ENCODE data around the gene PPP6R3.

PPP6R3 gene

GRCh38 chr11:68506908-68507307 is 46.4 kb downstream of the PPP6R3 start:
- DNase-seq (ENCODE audit: low spot score): no peak
- TF ChIP-seq CTCF (IDR thresholded peaks at IDR 0.05; ENCODE audit: borderline replicate concordance, control extremely low read depth, extremely low read depth, insufficient read depth, missing control alignments): no peak
- in situ Hi-C loops (cut with MboI; ENCODE audit: low sequenced_read_pairs, unreplicated experiment): no loop called here

DNA sequence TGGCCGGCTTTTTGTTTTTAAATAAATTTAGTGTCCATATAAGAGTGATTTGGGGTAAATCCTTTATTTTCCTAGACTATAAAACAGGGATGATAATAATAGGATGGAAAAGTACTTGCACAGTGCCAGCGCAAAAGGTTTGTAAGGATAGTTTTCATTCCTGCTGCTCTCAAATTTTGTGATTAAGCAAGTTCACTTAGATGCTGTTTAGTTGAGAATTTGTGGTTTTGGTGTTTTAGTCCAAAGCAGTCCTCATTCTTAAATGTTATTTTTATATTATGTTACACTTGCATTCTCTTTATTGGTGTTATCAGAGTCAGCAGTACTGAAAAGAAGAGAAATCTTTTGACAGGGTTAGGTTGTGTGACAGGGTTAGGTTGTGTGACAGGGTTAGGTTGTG is 47.9 kb downstream of the PPP6R3 start:
- no peak for TF ChIP-seq CTCF (IDR thresholded peaks at IDR 0.05; ENCODE audit: borderline replicate concordance, control extremely low read depth, extremely low read depth, insufficient read depth, missing control alignments)
- DNase-seq (ENCODE audit: low spot score): no peak
- in situ Hi-C loops (cut with MboI; ENCODE audit: low sequenced_read_pairs, unreplicated experiment): no loop called here

DNA sequence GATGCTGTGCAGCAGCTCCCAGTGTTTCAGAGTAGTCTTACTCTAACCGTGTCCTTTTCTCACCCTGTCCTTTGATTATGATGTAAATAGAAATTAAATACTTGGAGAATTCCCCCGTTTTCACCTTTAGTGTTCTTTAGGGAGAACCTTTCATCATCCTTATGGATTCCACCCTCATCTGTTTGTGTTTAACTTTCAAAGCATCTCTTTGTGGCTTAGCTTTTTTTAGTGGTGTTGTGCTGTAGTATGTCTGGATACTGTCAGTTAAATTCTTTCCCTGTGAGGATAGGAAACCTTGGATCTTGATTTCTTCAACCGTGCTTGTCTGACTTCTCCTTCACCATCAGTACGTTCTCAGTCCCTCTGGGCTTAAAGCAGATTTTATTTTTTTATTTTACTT is 48.5 kb downstream of the PPP6R3 start:
- no peak for TF ChIP-seq CTCF (IDR thresholded peaks at IDR 0.05; ENCODE audit: borderline replicate concordance, control extremely low read depth, extremely low read depth, insufficient read depth, missing control alignments)
- in situ Hi-C loops (cut with MboI; ENCODE audit: low sequenced_read_pairs, unreplicated experiment): no loop called here
- no peak for DNase-seq (ENCODE audit: low spot score)

DNA sequence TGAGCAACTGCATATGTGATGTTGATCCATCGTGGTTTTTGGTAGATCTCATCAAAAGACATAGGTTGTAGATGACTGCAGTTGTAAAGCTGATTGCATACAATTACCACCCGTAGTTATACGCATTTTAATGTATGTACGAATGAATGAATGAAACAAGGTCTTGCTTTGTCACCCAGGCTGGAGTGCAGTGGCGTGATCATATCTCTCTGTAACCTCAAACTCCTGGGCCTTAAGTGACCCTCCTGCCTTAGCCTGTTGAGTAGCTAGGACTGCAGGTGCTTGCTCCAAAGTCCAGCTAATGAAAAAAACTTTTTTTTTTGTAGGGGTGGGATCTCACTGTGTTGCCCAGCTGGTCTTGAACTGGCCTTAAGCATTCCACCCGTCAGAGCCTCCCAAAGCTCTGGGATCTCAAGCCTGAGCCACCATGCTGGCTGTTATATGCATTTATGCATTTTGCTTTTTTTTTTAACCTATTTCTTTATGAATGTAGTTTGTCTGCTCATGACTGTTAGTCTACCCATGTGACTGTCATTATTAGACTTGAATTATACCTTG is 53.5 kb downstream of the PPP6R3 start:
- DNase-seq (ENCODE audit: low spot score): no peak
- in situ Hi-C loops (cut with MboI; ENCODE audit: low sequenced_read_pairs, unreplicated experiment): no loop called here
- no peak for TF ChIP-seq CTCF (IDR thresholded peaks at IDR 0.05; ENCODE audit: borderline replicate concordance, control extremely low read depth, extremely low read depth, insufficient read depth, missing control alignments)

GRCh38 chr11:68517121-68517741 is 56.7 kb downstream of the PPP6R3 start:
- DNase-seq (ENCODE audit: low spot score): no peak
- in situ Hi-C loops (cut with MboI; ENCODE audit: low sequenced_read_pairs, unreplicated experiment): no loop called here
- TF ChIP-seq CTCF (IDR thresholded peaks at IDR 0.05; ENCODE audit: borderline replicate concordance, control extremely low read depth, extremely low read depth, insufficient read depth, missing control alignments): no peak

GRCh38 chr11:68518191-68518590 is 57.6 kb downstream of the PPP6R3 start:
- TF ChIP-seq CTCF (IDR thresholded peaks at IDR 0.05; ENCODE audit: borderline replicate concordance, control extremely low read depth, extremely low read depth, insufficient read depth, missing control alignments): no peak
- in situ Hi-C loops (cut with MboI; ENCODE audit: low sequenced_read_pairs, unreplicated experiment): no loop called here
- no peak for DNase-seq (ENCODE audit: low spot score)
